ENCODE data around the gene DECR2. TPM values are rescaled to one million over a fixed set of nuclear protein-coding genes. Genes with fewer than 3 reads are reported as not detected.

Gene DECR2
- total RNA-seq, 2 donors from 2014 or later = 38.9 to 41.2 TPM

GRCh38 chr16:363110-363765 is 38.4 kb upstream of the DECR2 start:
- DNase-seq (no peak), ATAC-seq (no peak)
- no peak overlapping the region for H3K27ac ChIP-seq
- no peaks in the 10 kb centered on the region for H3K27me3 ChIP-seq
- 58 to 64% methylated on average over 4 to 20 of the region's 20 CpGs for WGBS, 2 donors
- peaks cover 15% of the 10 kb centered on the region for H3K4me1 ChIP-seq
- H3K9me3 ChIP-seq = no peaks in the 10 kb centered on the region
- no peak overlapping the region for H3K4me3 ChIP-seq
- H3K36me3 ChIP-seq (replicated peaks in 1 of 2; ENCODE audit: insufficient read depth in 1 of 2, low read depth in 2 of 2) = peaks cover 2 to 3% of the 10 kb centered on the region in 2 donors
- intact Hi-C loops (cut with DNase I) = loop anchor here (5.0 kb wide), 1 partner anchor 256 kb away; no protein-coding TSS in a partner anchor
- TF ChIP-seq, protein P1, sequence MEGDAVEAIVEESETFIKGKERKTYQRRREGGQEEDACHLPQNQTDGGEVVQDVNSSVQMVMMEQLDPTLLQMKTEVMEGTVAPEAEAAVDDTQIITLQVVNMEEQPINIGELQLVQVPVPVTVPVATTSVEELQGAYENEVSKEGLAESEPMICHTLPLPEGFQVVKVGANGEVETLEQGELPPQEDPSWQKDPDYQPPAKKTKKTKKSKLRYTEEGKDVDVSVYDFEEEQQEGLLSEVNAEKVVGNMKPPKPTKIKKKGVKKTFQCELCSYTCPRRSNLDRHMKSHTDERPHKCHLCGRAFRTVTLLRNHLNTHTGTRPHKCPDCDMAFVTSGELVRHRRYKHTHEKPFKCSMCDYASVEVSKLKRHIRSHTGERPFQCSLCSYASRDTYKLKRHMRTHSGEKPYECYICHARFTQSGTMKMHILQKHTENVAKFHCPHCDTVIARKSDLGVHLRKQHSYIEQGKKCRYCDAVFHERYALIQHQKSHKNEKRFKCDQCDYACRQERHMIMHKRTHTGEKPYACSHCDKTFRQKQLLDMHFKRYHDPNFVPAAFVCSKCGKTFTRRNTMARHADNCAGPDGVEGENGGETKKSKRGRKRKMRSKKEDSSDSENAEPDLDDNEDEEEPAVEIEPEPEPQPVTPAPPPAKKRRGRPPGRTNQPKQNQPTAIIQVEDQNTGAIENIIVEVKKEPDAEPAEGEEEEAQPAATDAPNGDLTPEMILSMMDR (IDR thresholded peaks at IDR 0.05) = no peak

GRCh38 chr16:363766-364490 is 37.8 kb upstream of the DECR2 start:
- DNase-seq (no peak), ATAC-seq (no peak)
- H3K4me3 ChIP-seq = no peak overlapping the region
- intact Hi-C loops (cut with DNase I) = loop anchor here (5.0 kb wide), 1 partner anchor 257 kb away; no protein-coding TSS in a partner anchor
- H3K27ac ChIP-seq = no peak overlapping the region
- H3K36me3 ChIP-seq (replicated peaks in 1 of 2; ENCODE audit: insufficient read depth in 1 of 2, low read depth in 2 of 2) = peaks cover 2 to 6% of the 10 kb centered on the region in 2 donors
- TF ChIP-seq, protein P1 (IDR thresholded peaks at IDR 0.05) = no peak
- no peak for TF ChIP-seq POLR2A (IDR thresholded peaks at IDR 0.05)
- H3K4me1 ChIP-seq = peaks cover 15% of the 10 kb centered on the region
- WGBS, 2 donors = 41 to 46% methylated on average over 8 to 18 of the region's 24 CpGs
- H3K9me3 ChIP-seq = no peaks in the 10 kb centered on the region
- H3K27me3 ChIP-seq = no peaks in the 10 kb centered on the region

DNA sequence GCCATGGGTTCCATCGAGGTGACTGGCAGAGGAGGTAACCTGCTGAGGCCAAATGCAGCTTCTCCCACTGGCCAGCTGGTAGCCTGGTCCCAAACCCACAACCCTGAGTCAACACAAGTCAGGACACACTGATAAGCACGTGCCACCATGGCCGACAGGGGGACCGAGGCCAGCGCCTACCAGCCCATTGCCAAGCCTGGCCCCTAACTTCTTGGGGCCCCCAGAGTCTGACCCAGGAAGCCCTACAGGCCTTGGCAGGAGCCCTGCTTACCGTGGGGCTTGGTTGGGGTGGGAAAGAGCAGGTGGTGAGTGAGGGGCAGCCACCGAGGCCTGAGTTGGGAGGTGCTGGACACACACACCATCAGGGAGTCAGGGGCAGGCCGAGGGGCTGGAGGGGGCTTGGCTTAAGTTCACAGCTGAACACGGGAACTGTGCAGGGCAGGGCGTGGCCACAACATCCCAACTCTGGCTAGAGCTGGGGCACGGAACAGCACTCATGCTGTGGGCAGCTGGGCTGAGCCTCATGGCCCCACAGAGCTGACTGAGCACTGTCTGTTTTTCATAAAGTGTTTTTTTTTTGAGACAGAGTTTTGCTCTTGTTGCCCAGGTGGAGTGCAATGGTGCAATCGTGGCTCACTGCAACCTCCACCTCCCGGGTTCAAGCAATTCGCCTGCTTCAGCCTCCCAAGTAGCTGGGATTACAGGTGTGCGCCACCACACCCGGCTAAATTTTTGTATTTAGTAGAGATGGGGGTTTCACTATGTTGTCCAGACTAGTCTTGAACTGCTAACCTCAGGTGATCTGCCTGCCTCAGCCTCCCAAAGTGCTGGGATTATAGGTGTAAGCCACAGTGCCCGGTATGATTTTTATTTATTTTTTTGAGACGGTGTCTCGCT is 36.8 kb upstream of the DECR2 start:
- 57 to 62% methylated on average over 17 to 18 of the region's 19 CpGs for WGBS, 2 donors
- H3K36me3 ChIP-seq (replicated peaks in 1 of 2; ENCODE audit: insufficient read depth in 1 of 2, low read depth in 2 of 2) = peaks cover 2 to 6% of the 10 kb centered on the region in 2 donors
- no peak overlapping the region for H3K27ac ChIP-seq
- ATAC-seq = no peak
- DNase-seq = peak in 1 of 4 donors; percentile 37
- H3K27me3 ChIP-seq = no peaks in the 10 kb centered on the region
- no peak for TF ChIP-seq POLR2A (IDR thresholded peaks at IDR 0.05)
- TF ChIP-seq, protein P1 (IDR thresholded peaks at IDR 0.05) = no peak
- intact Hi-C loops (cut with DNase I) = loop anchor here (5.0 kb wide), 1 partner anchor 258 kb away; no protein-coding TSS in a partner anchor
- H3K4me3 ChIP-seq = no peak overlapping the region
- peaks cover 23% of the 10 kb centered on the region for H3K4me1 ChIP-seq
- H3K9me3 ChIP-seq = no peaks in the 10 kb centered on the region

DNA sequence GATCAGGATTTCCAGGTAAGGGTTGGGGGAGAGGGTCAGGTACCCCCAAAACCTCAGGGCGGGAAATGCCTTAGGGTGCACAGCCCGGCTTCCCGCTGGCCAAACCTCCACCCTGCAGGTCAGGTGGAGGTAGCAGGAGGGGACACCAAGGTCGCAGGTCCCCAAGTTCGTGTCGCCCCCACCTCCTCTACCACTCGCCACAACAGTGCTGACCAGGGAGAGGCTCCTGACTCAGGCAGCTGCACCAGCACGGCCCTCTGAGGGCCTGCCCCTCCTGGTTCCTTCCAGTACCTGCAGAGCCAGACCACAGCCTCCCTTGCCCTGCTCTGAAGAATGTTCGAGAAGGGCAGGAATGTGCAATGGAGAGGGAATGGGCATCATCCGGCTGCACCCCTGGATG is 35.2 kb upstream of the DECR2 start:
- Histone ChIP-seq H3K27me3 (no peaks in the 10 kb centered on the region), H3K4me1 (peaks cover 36% of the 10 kb centered on the region), H3K36me3 (replicated peaks in 1 of 2; ENCODE audit: insufficient read depth in 1 of 2, low read depth in 2 of 2) (peaks cover 2 to 6% of the 10 kb centered on the region in 2 donors), H3K4me3 (no peak overlapping the region), H3K27ac (no peak overlapping the region), H3K9me3 (no peaks in the 10 kb centered on the region)
- TF ChIP-seq, protein P1 (IDR thresholded peaks at IDR 0.05) = no peak
- TF ChIP-seq POLR2A (IDR thresholded peaks at IDR 0.05) = no peak
- intact Hi-C loops (cut with DNase I) = no loop called here
- WGBS, 2 donors = 89 to 100% methylated on average over 1 to 10 of the region's 10 CpGs
- ATAC-seq (no peak), DNase-seq (no peak)
